K562 (cell line): ENCODE results near the gene RAPGEF5. TPM values are rescaled to one million over a fixed set of nuclear protein-coding genes. Genes with fewer than 3 reads are reported as not detected.
A peak's percentile ranks its signal among the peaks of the same experiment; 100 is the strongest.

ENCODE experiments used
- ARID1B ChIP-seq: fragments of 450-650 bp; IDR thresholded peaks from 2 replicates; pipeline ENCODE4 v1.6.1; 2016; ENCODE audit warnings: antibody characterized with exemption, mild to moderate bottlenecking, inconsistent platforms
- ARID3A ChIP-seq: IDR thresholded peaks from 2 replicates; pipeline ENCODE4 v1.6.1; 2012; ENCODE audit warnings: low read depth, low read length, improper control_type of control experiment, borderline replicate concordance
- BCOR ChIP-seq: fragments of 450-650 bp; IDR thresholded peaks from 2 replicates; pipeline ENCODE4 v1.6.1; 2016
- FOXJ2 ChIP-seq: fragments of 200-800 bp; sonication (Bioruptor generic); IDR thresholded peaks from 2 replicates; pipeline ENCODE4 v1.6.1; 2016; ENCODE audit warnings: missing genetic modification characterization, missing compliant biosample characterization
- LARP7 ChIP-seq: fragments of 450-650 bp; IDR thresholded peaks from 2 replicates; pipeline ENCODE4 v1.6.1; 2016
- POLR2A ChIP-seq: fragments of 450-650 bp; conservative IDR thresholded peaks from 2 replicates; pipeline ENCODE4 v1.6.1; 2016
- TBP ChIP-seq: optimal IDR thresholded peaks from 2 replicates; pipeline ENCODE3; 2011; ENCODE audit warnings: low read depth, low read length, improper control_type of control experiment
- TCF3 ChIP-seq: sonication (generic); formaldehyde crosslinking; IDR thresholded peaks from 2 replicates; pipeline ENCODE4 v1.4.0; 2020; ENCODE audit warnings: mild to moderate bottlenecking, missing genetic modification reagents
- TEAD2 ChIP-seq: fragments of 450-650 bp; IDR thresholded peaks from 2 replicates; pipeline ENCODE4 v1.6.1; 2016; ENCODE audit warnings: missing genetic modification characterization, control low read depth, missing compliant biosample characterization
- polyA plus RNA-seq, 8 experiments: library from polyadenylated mRNA; depleted of rRNA in 4 of 8; stranded (reverse) in 5 of 8; unstranded in 3 of 8; fragments of >200 nt; fragmentation: Nextera tagmentation in 2 of 8; fragmentation: Illumina TruSeq in 1 of 8; extraction: Ambion mirVana in 2 of 8; extraction: Trizol in 1 of 8; gene quantifications; 2 replicates each; pipeline versions ENCODE4 v1.2.1 to v1.2.3, GENCODE V29; 2011 to 2014; ENCODE audit warnings: inconsistent platforms in 1 of 8, missing spikeins in 1 of 8
- total RNA-seq, 7 experiments: library from RNA; depleted of rRNA in 6 of 7; stranded (reverse); fragments of >200 nt in 6 of 7; fragmentation: Illumina TruSeq in 2 of 7; extraction: Trizol in 2 of 7; gene quantifications; 2 replicates each; pipeline versions ENCODE4 v1.2.1 to v1.2.3, GENCODE V29; 2011 to 2021; ENCODE audit warnings: low replicate concordance in 1 of 7
- TF ChIP-seq, protein P1 (sequence below), 2 experiments: fragments of 450-650 bp; formaldehyde crosslinking in 1 of 2; IDR thresholded peaks; 2 replicates each; pipeline versions ENCODE4 v1.4.0 to v1.6.1; 2014 to 2020; ENCODE audit warnings: mild to moderate bottlenecking in 2 of 2, borderline replicate concordance in 1 of 2, low read depth in 1 of 2
- TF ChIP-seq, protein P2 (sequence below): fragments of 450-650 bp; formaldehyde crosslinking; IDR thresholded peaks from 2 replicates; pipeline ENCODE4 v1.4.0; 2020; ENCODE audit warnings: mild to moderate bottlenecking

RAPGEF5 gene
- total and polyA plus RNA-seq, 9 of the 15 experiments (the other 6 are each of a cell fraction or from before 2014, with no cell fraction given), result 0.39 to 2.0 (median 1.1) TPM

DNA sequence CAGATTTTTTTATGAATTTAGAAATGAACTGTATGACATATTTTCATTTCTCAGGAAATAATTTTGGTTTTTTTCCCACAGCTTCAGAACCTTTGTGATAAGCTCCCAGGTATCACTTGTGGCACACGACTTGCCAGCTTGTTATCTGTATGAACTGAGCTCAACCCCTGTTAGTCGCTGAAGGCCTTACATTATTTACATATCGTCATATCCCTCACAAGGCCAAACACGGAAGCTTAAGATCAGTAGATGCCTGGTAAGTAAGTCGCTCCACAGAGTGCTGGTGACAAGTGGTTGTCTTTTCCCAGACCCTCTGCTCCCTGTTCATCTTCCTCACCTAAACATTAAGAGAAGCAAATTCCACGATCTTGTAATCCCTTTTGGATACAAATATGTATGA is 55.2 kb downstream of the RAPGEF5 start (continued):
- TF ChIP-seq, protein P1, sequence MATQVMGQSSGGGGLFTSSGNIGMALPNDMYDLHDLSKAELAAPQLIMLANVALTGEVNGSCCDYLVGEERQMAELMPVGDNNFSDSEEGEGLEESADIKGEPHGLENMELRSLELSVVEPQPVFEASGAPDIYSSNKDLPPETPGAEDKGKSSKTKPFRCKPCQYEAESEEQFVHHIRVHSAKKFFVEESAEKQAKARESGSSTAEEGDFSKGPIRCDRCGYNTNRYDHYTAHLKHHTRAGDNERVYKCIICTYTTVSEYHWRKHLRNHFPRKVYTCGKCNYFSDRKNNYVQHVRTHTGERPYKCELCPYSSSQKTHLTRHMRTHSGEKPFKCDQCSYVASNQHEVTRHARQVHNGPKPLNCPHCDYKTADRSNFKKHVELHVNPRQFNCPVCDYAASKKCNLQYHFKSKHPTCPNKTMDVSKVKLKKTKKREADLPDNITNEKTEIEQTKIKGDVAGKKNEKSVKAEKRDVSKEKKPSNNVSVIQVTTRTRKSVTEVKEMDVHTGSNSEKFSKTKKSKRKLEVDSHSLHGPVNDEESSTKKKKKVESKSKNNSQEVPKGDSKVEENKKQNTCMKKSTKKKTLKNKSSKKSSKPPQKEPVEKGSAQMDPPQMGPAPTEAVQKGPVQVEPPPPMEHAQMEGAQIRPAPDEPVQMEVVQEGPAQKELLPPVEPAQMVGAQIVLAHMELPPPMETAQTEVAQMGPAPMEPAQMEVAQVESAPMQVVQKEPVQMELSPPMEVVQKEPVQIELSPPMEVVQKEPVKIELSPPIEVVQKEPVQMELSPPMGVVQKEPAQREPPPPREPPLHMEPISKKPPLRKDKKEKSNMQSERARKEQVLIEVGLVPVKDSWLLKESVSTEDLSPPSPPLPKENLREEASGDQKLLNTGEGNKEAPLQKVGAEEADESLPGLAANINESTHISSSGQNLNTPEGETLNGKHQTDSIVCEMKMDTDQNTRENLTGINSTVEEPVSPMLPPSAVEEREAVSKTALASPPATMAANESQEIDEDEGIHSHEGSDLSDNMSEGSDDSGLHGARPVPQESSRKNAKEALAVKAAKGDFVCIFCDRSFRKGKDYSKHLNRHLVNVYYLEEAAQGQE (IDR thresholded peaks at IDR 0.05; ENCODE audit: borderline replicate concordance), result no peak
- TF ChIP-seq, protein P1 (CRISPR knock-in tag; IDR thresholded peaks at IDR 0.05; ENCODE audit: low read depth), result no peak
- TF ChIP-seq POLR2A (peak; percentile 46; the same call in 1 of the 2 replicates), ARID1B (peak; percentile 62), LARP7 (no peak), FOXJ2 (tag) (no peak), TCF3 (peak; percentile 50; the same call in 1 of the 2 replicates), TEAD2 (tag) (no peak), BCOR (no peak), ARID3A (no peak), TBP (peak; percentile 25)
- TF ChIP-seq, protein P2, sequence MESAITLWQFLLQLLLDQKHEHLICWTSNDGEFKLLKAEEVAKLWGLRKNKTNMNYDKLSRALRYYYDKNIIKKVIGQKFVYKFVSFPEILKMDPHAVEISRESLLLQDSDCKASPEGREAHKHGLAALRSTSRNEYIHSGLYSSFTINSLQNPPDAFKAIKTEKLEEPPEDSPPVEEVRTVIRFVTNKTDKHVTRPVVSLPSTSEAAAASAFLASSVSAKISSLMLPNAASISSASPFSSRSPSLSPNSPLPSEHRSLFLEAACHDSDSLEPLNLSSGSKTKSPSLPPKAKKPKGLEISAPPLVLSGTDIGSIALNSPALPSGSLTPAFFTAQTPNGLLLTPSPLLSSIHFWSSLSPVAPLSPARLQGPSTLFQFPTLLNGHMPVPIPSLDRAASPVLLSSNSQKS (CRISPR knock-in tag), result no peak
